Liver (tissue), 3 donors: ENCODE results near the gene IL36B.

Source experiments
- ATF3 ChIP-seq: IDR thresholded peaks from 2 replicates; pipeline ENCODE4 v1.6.1; 2016; ENCODE audit warnings: antibody characterized with exemption
- TAF1 ChIP-seq: conservative IDR thresholded peaks from 2 replicates; pipeline ENCODE4 v1.6.1; 2016; ENCODE audit warnings: antibody characterized with exemption, mild to moderate bottlenecking
- TF ChIP-seq, protein P1 (sequence below): fragments of 150-350 bp; IDR thresholded peaks from 2 replicates; pipeline ENCODE4 v1.5.1; 2017; ENCODE audit warnings: improper control_type of control experiment, low read depth, low read length; ENCODE audit not compliant: missing input control
- donor health status: healthy.
- donor health status: healthy.

DNA sequence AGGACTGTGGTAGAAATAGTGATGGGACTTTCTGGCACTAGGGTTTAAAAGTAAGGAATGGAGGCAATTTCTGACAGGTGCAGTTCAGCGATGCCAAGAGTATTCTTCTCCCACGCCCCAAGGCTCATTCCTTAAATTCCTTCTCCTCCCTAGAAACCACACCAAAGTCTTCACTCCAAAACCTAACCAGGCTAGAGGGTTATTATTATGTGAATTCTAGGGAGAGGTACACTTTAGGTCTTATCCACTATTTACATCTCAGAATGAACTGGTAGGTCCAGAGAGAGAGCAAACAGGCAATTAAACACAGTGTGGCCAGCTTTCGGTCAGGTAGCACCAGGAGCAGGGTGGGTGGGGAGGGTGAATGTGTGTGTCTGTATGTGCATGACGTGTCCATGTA is 26.5 kb upstream of the IL36B start:
- no peak for TF ChIP-seq ATF3
- TF ChIP-seq, protein P1, sequence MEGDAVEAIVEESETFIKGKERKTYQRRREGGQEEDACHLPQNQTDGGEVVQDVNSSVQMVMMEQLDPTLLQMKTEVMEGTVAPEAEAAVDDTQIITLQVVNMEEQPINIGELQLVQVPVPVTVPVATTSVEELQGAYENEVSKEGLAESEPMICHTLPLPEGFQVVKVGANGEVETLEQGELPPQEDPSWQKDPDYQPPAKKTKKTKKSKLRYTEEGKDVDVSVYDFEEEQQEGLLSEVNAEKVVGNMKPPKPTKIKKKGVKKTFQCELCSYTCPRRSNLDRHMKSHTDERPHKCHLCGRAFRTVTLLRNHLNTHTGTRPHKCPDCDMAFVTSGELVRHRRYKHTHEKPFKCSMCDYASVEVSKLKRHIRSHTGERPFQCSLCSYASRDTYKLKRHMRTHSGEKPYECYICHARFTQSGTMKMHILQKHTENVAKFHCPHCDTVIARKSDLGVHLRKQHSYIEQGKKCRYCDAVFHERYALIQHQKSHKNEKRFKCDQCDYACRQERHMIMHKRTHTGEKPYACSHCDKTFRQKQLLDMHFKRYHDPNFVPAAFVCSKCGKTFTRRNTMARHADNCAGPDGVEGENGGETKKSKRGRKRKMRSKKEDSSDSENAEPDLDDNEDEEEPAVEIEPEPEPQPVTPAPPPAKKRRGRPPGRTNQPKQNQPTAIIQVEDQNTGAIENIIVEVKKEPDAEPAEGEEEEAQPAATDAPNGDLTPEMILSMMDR, result no peak
- TF ChIP-seq TAF1, result no peak
